Endothelial cell of hepatic sinusoid (primary cell): ENCODE measurements around the gene KXD1.

Experiments
- in situ Hi-C: cut with HindIII; loops from 2 replicates; pipeline ENCODE4 v1.10.0; 2017; ENCODE audit warnings: low sequenced_read_pairs

KXD1 gene

GRCh38 chr19:18532168-18532890, 25.3 kb upstream of the KXD1 start:
- in situ Hi-C loops = no loop called here

GRCh38 chr19:18533058-18533457, 24.6 kb upstream of the KXD1 start:
- in situ Hi-C loops = no loop called here

GRCh38 chr19:18536475-18536874, 21.2 kb upstream of the KXD1 start:
- in situ Hi-C loops = no loop called here

- in situ Hi-C loops = no loop called here
Observed at GRCh38 chr19:18537431-18537830, 20.2 kb upstream of the KXD1 start.

- in situ Hi-C loops = no loop called here
Observed at GRCh38 chr19:18538115-18538514, 19.6 kb upstream of the KXD1 start.

- in situ Hi-C loops = no loop called here
Observed at GRCh38 chr19:18539372-18539771, 18.3 kb upstream of the KXD1 start.

GRCh38 chr19:18540200-18540599, 17.5 kb upstream of the KXD1 start:
- in situ Hi-C loops = loop anchor here (5.0 kb wide), 1 partner anchor 53 kb away; no protein-coding TSS in a partner anchor

GRCh38 chr19:18541258-18541991, 16.2 kb upstream of the KXD1 start:
- in situ Hi-C loops = loop anchor here (5.0 kb wide), 1 partner anchor 54 kb away; no protein-coding TSS in a partner anchor

- in situ Hi-C loops = loop anchor here (5.0 kb wide), 1 partner anchor 55 kb away; no protein-coding TSS in a partner anchor
Observed at GRCh38 chr19:18541992-18542940, 15.4 kb upstream of the KXD1 start.

GRCh38 chr19:18542941-18543813, 14.5 kb upstream of the KXD1 start, which contains the start of gene FKBP8:
FKBP8 (minus strand) TSS chr19:18543573; CDS start chr19:18541970, 1,603 bp downstream.
- in situ Hi-C loops = loop anchor here (5.0 kb wide), 1 partner anchor 56 kb away; no protein-coding TSS in a partner anchor

- in situ Hi-C loops = loop anchor here (5.0 kb wide), 1 partner anchor 57 kb away; no protein-coding TSS in a partner anchor
Observed at GRCh38 chr19:18543814-18544475, 13.7 kb upstream of the KXD1 start.

- in situ Hi-C loops = no loop called here
Observed at GRCh38 chr19:18551631-18552030, 6.0 kb upstream of the KXD1 start.

- in situ Hi-C loops = no loop called here
Observed at GRCh38 chr19:18558202-18558555, 509 bp downstream of the KXD1 start.

GRCh38 chr19:18558604-18559003, 934 bp downstream of the KXD1 start:
- in situ Hi-C loops = no loop called here

- in situ Hi-C loops = no loop called here
Observed at GRCh38 chr19:18559685-18560084, 2.0 kb downstream of the KXD1 start.

- in situ Hi-C loops = no loop called here
Observed at GRCh38 chr19:18562086-18562485, 4.4 kb downstream of the KXD1 start.

GRCh38 chr19:18566953-18567352, 9.3 kb downstream of the KXD1 start:
- in situ Hi-C loops = no loop called here

- in situ Hi-C loops = no loop called here
Observed at GRCh38 chr19:18568367-18568766, 10.7 kb downstream of the KXD1 start.

GRCh38 chr19:18571564-18572344, 14.1 kb downstream of the KXD1 start, which contains the start of gene UBA52:
UBA52 (plus strand) TSS chr19:18571857; CDS start chr19:18573301, 1,444 bp downstream.
- in situ Hi-C loops = no loop called here
